Effector memory CD4-positive, alpha-beta T cell (primary cell): ENCODE data around the gene DNTT.

Experiments
- DNase-seq, 3 donors: peaks; one replicate each; pipeline ENCODE4 v3.0.0-alpha.2; 2020
- H3K27ac ChIP-seq: 2 replicates; pipeline ENCODE4 v1.7.0; 2013; ENCODE audit warnings: mild to moderate bottlenecking, low read length, moderate library complexity; ENCODE audit not compliant: insufficient read depth, poor library complexity, severe bottlenecking
- H3K27me3 ChIP-seq: replicated peaks from 2 replicates; pipeline ENCODE4 v1.7.0; 2013; ENCODE audit warnings: mild to moderate bottlenecking, low read length; ENCODE audit not compliant: insufficient read depth, control insufficient read depth, poor library complexity, severe bottlenecking
- H3K36me3 ChIP-seq: 2 replicates; pipeline ENCODE4 v1.7.0; 2013; ENCODE audit warnings: mild to moderate bottlenecking, low read length, moderate library complexity; ENCODE audit not compliant: control insufficient read depth, insufficient read depth
- H3K4me1 ChIP-seq: 2 replicates; pipeline ENCODE4 v1.7.0; 2013; ENCODE audit warnings: low read length, mild to moderate bottlenecking; ENCODE audit not compliant: control insufficient read depth, insufficient read depth, poor library complexity, severe bottlenecking
- H3K4me3 ChIP-seq: 2 replicates; pipeline ENCODE4 v1.7.0; 2013; ENCODE audit warnings: low read length, low read depth, mild to moderate bottlenecking; ENCODE audit not compliant: insufficient read depth, poor library complexity, severe bottlenecking
- H3K9me3 ChIP-seq: 2 replicates; pipeline ENCODE4 v1.7.0; 2013; ENCODE audit warnings: mild to moderate bottlenecking, low read length, moderate library complexity; ENCODE audit not compliant: control insufficient read depth

Gene DNTT

DNA sequence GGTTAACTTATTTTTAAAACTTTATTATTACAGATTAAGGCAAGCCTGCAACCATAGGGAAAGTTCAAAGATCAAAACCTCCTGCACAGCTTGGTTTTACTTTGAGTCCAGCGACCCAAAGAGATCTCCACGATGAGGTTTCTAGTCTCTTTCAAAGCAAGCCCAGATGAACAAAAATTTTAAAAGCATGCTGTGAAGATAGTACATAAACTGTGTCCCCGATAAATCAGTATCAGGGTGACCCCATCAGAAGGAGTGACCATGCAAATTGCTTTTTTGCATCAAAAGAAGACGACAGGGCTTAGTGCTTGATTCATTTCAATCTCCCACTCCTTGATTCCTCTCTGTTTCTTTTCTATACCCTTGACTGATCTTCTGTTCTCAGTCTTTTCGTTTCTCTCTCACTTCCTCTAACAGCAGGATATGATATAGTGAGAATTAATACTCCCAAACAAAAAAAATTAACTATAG, 16.0 kb upstream of the DNTT start:
- no peaks in the 10 kb centered on the region for H3K4me1 ChIP-seq
- DNase-seq, result no peak
- no peak overlapping the region for H3K4me3 ChIP-seq
- H3K36me3 ChIP-seq, result no peaks in the 10 kb centered on the region
- H3K9me3 ChIP-seq, result no peaks in the 10 kb centered on the region
- no peaks in the 10 kb centered on the region for H3K27me3 ChIP-seq
- no peak overlapping the region for H3K27ac ChIP-seq

DNA sequence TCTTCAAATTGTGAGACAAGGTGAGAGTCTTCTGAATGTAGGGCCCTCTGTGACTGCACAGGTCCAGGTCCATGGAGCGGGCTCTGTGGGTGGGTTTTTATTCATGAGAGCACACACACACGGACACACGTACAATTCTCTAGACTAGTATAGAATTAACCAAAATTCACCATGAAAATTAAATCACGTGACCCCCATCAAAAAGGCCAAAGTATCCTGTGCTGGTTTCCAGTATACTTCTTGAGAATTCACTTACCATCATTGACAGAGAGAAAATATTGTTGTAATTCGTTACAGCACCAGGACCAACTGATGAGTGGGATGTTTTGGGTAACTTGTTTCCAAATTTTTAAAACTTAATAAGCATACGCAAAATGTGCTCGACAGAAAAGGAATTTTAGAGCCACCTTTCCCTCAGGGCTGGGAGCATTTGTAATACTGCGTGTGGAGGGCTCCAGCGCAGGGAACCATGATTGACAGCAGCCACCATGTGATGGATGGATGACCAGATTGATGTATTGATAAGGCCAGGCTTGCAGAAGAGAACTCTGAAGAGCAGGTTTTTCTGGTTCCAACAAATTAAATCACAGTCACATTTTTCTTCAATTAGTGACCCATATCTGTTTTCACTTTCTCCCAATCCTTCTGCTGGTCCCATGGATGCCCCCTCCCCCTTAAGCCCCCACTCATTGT, 14.9 kb upstream of the DNTT start:
- Histone ChIP-seq H3K4me3 (no peak overlapping the region), H3K27me3 (no peaks in the 10 kb centered on the region), H3K27ac (no peak overlapping the region), H3K9me3 (no peaks in the 10 kb centered on the region), H3K36me3 (no peaks in the 10 kb centered on the region), H3K4me1 (no peaks in the 10 kb centered on the region)
- no peak for DNase-seq

DNA sequence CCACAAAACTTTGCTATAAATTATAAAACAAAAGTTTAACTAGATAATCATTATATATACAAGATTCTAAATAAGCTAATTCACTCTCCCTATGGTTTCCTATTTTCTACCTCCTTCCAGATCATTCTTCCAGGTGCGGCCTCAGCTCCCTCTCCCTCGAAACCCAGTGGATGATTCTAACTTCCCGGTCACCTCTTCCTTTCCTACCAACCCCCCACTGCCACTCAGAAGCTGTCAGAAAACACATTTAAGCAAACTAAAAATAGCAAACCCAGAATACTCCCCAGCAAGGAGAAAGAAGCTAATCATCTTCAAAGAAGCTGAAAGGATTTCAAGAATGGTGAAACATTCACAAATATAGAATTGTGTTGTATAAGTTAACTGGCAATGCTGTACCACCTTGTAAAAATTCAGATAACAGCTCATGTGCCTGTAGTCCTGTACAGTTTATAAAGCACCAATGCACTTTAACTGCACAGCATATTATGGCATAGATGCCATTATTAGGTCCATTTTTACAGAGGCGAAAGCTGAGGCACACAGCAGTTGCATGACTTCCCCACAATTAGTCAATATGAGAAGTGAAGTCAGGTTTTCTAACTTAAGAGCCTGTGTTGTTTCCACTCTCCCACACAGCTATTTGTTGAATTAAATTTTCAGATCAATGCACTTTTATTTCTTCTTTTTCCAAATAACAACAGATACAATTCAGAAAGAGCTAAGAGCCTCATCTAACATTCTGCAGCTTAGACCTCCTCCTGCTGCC, 13.7 kb upstream of the DNTT start:
- no peak for DNase-seq
- Histone ChIP-seq H3K36me3 (no peaks in the 10 kb centered on the region), H3K9me3 (no peaks in the 10 kb centered on the region), H3K27ac (no peak overlapping the region), H3K4me3 (no peak overlapping the region), H3K27me3 (no peaks in the 10 kb centered on the region), H3K4me1 (no peaks in the 10 kb centered on the region)

DNA sequence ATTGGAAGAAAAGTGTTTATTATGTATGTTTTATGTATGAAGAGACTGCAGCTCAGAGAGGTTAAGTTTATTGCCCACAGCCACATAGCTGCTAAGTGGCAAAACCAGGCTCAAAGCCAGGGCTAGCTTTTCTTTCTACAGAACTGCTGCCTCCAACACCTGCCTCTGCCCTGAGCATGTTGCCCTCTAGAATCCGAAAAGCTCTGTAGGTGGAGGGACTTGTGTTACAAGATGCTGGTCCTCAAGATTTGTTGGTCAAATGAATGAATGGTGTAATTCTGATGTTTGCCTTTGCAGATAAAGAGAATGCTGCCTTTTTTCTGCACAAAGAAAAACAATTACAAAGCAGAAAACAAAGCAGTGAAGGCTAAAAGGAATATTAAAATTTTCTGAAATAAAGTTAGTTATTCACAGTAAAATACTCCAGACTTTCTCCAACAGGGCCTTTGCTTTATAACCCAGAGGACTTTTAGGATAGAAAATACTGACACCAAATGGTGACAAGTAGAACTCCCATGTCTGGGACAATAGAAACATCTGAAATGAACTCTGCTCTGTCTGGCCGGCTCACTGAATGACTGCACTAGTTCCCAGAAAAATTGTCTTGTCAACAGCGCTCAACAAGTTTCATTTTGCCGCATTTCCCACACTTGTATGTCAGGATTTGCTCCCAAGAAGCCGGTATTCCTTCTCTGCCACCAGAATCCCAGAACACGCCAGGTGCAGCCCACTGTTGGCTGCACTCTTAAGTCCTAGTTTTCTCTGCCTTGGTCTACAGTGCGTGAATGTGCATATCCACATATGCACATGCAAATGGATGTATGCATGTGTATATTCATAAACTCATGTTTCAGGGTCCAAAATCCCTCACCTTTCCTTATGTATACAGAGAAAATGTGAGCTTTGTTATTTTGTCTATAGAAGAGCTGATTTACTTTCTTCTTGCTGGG, 11.0 kb upstream of the DNTT start:
- Histone ChIP-seq H3K4me3 (no peak overlapping the region), H3K36me3 (no peaks in the 10 kb centered on the region), H3K27me3 (no peaks in the 10 kb centered on the region), H3K9me3 (no peaks in the 10 kb centered on the region), H3K27ac (no peak overlapping the region), H3K4me1 (no peaks in the 10 kb centered on the region)
- DNase-seq, result no peak

DNA sequence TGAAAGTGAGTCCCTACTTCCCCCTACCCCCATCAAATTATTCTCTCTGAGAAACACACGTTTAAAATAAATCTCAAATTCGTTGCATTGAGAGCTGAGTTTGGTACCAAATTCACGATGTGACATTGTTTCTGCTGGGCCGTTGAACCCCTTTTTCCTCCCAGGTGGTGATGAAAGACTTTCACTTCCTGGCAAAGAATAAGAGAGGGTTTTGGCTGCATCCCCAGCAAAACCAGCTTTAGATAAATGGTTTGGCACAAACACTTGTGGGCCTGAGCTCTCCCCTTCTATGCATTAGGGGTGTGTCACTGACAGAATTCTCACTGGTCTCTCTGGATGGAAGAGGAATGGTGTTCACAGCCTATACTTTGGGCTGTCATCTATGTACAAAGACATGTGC, 8.8 kb upstream of the DNTT start:
- H3K4me3 ChIP-seq, result no peak overlapping the region
- H3K27me3 ChIP-seq, result no peaks in the 10 kb centered on the region

DNA sequence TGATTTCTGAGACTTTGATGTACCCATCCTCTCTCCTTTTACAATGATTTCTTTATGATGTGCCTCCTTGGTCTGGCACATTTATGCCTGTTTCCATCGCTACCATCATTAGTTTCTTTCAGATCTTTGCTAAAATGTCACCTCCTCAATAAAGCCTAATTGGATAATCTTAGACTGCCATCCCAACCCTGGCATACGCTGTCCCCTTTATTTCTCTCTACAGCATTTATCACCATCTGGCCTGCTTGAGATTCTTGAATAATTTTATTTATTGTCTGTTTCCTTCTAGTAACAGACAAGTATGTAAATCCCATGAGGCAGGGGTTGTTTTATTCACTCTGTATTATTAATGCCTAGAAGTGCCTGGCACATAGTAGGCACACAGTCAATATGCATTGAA, 6.7 kb upstream of the DNTT start:
- DNase-seq, result no peak
- no peaks in the 10 kb centered on the region for H3K36me3 ChIP-seq
- no peaks in the 10 kb centered on the region for H3K27me3 ChIP-seq
- no peaks in the 10 kb centered on the region for H3K4me1 ChIP-seq
- H3K4me3 ChIP-seq, result no peak overlapping the region
- no peaks in the 10 kb centered on the region for H3K9me3 ChIP-seq
- no peak overlapping the region for H3K27ac ChIP-seq

More for the DNA sequence above, 8.8 kb upstream of the DNTT start:
- Histone ChIP-seq H3K4me1 (no peaks in the 10 kb centered on the region), H3K27ac (no peak overlapping the region), H3K9me3 (no peaks in the 10 kb centered on the region), H3K36me3 (no peaks in the 10 kb centered on the region)
- DNase-seq, result no peak

DNA sequence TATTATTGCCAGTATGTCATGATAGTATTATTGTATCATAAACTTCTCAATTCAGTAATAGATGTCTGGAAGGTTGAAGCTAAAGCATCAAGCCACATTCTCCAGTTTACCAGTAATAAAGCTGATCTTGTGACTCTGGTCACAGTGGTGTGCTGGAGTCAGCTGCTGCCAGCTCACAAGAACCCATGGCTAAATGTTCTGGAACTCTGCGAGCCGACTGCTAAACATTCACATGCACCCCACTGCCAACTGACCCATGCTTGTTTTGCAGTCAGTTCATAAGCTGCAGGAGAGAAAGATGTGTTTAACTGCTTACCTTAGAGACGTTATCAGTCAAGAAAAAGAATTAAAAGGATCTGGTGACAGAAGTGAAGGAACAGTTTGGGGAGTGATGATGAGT, 5.9 kb upstream of the DNTT start:
- no peak overlapping the region for H3K27ac ChIP-seq
- no peaks in the 10 kb centered on the region for H3K4me1 ChIP-seq
- no peak for DNase-seq
- no peaks in the 10 kb centered on the region for H3K27me3 ChIP-seq
- no peaks in the 10 kb centered on the region for H3K9me3 ChIP-seq
- no peaks in the 10 kb centered on the region for H3K36me3 ChIP-seq
- H3K4me3 ChIP-seq, result no peak overlapping the region

DNA sequence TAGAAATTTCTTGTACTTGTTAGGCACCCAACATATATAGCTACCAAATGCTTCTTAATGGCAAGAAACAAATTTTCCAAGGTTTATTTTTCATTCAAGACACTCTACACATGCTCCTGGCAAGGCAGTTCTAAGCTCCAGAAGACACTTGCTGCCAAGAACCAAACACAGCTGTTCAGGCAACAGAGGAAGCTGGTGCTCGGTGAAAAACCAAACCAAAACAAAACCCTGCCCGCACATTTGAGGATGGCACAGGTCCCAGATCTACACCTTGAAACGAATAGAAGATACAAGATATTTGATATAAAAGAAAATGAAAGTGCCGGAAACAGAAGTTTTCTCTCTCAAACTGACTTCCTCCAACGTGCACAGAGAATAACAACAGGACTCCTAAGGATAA, 4.9 kb upstream of the DNTT start:
- Histone ChIP-seq H3K4me1 (no peaks in the 10 kb centered on the region), H3K4me3 (no peak overlapping the region), H3K9me3 (no peaks in the 10 kb centered on the region), H3K27ac (no peak overlapping the region), H3K27me3 (no peaks in the 10 kb centered on the region), H3K36me3 (no peaks in the 10 kb centered on the region)
- no peak for DNase-seq

DNA sequence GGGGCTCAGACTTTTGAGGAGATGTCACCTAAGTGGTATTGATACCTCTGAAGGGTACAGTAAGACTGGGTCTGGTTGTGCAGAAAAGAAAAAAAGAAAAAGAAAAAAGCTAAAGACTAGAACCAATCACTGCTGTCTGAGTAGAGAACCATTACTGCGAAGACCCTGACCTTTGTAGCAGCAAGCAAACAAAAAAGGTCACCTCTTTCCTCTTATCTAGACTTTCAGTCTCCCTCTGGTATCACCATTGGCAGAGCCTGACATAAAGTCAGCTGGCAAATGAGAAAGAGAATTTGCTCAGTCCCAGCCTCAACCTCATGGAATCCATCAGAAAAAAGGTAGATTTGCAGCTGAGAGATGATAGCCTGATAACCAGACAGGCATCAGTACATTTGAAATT, 2.6 kb upstream of the DNTT start:
- Histone ChIP-seq H3K4me3 (no peak overlapping the region), H3K36me3 (no peaks in the 10 kb centered on the region), H3K9me3 (no peaks in the 10 kb centered on the region), H3K4me1 (no peaks in the 10 kb centered on the region), H3K27ac (no peak overlapping the region), H3K27me3 (no peaks in the 10 kb centered on the region)
- DNase-seq, result no peak
